Mesothelial cell of epicardium (in vitro differentiated cells): Measurements from ENCODE around the gene NPAS2. TPM values are rescaled to one million over a fixed set of nuclear protein-coding genes. Genes with fewer than 3 reads are reported as not detected.

ENCODE experiments used
- DNase-seq, 2 experiments: peaks; one replicate each; pipeline ENCODE4 v3.0.0; 2021; ENCODE audit warnings: low spot score in 2 of 2; ENCODE audit not compliant: unreplicated experiment in 2 of 2
- H3K27ac Mint-ChIP-seq: 2 replicates; pipeline ENCODE4 v1.8.0; 2021; ENCODE audit warnings: mixed read lengths
- H3K27me3 Mint-ChIP-seq: 2 replicates; pipeline ENCODE4 v1.8.0; 2021; ENCODE audit warnings: low read depth, mixed read lengths
- H3K36me3 Mint-ChIP-seq: 2 replicates; pipeline ENCODE4 v1.8.0; 2021; ENCODE audit warnings: mixed read lengths
- H3K4me1 Mint-ChIP-seq: 2 replicates; pipeline ENCODE4 v1.8.0; 2021; ENCODE audit warnings: mixed read lengths
- H3K4me3 Mint-ChIP-seq: 2 replicates; pipeline ENCODE4 v1.8.0; 2021; ENCODE audit warnings: mild to moderate bottlenecking, moderate library complexity, mixed read lengths
- H3K9me3 Mint-ChIP-seq: 2 replicates; pipeline ENCODE4 v1.8.0; 2021; ENCODE audit warnings: mixed read lengths
- CTCF ChIP-seq: fragments of 200-600 bp; sonication (generic); IDR thresholded peaks from one replicate; pipeline ENCODE4 v1.5.0; 2021; ENCODE audit warnings: antibody characterized with exemption; ENCODE audit not compliant: unreplicated experiment
- total RNA-seq: library from RNA; stranded (reverse); gene quantifications from 3 replicates; pipeline ENCODE4 v1.2.1, GENCODE V29; 2021

Gene NPAS2
- total RNA-seq, 1 donor from 2014 or later = 5.4 TPM

DNA sequence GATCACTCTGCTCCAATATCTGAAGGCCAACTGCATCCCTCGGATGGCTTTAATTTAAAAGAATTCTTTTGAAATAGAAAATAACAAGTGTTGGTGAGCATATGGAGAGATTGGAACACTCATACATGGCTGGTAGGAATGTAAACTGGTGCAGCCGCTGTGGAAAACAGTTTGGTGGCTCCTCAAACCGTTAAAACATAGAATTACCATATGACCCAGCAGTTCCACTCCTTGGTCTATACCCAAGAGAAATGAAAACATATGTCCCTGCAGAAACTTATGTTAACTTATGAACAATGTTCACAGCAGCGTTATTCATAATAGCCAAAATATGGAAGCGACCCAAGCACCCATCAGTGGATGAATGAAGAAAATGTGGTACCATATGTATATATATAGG lies 60.1 kb downstream of the NPAS2 start:
- no peaks in the 10 kb centered on the region for H3K36me3 Mint-ChIP-seq
- peaks cover 27% of the 10 kb centered on the region for H3K4me1 Mint-ChIP-seq

GRCh38 chr2:100880730-100881129 lies 60.8 kb downstream of the NPAS2 start:
- H3K4me1 Mint-ChIP-seq = peaks cover 24% of the 10 kb centered on the region
- no peak for DNase-seq
- H3K4me3 Mint-ChIP-seq = no peak overlapping the region
- H3K27me3 Mint-ChIP-seq = no peaks in the 10 kb centered on the region
- no peak for TF ChIP-seq CTCF
- no peaks in the 10 kb centered on the region for H3K36me3 Mint-ChIP-seq
- H3K27ac Mint-ChIP-seq = no peak overlapping the region
- no peaks in the 10 kb centered on the region for H3K9me3 Mint-ChIP-seq

More for the DNA sequence above, 60.1 kb downstream of the NPAS2 start:
- Mint-ChIP-seq H3K9me3 (no peaks in the 10 kb centered on the region), H3K27ac (no peak overlapping the region), H3K4me3 (no peak overlapping the region), H3K27me3 (no peaks in the 10 kb centered on the region)
- no peak for DNase-seq
- no peak for TF ChIP-seq CTCF

- Mint-ChIP-seq H3K4me3 (no peak overlapping the region), H3K9me3 (no peaks in the 10 kb centered on the region), H3K4me1 (peaks cover 20% of the 10 kb centered on the region), H3K27ac (no peak overlapping the region), H3K27me3 (no peaks in the 10 kb centered on the region), H3K36me3 (no peaks in the 10 kb centered on the region)
- no peak for TF ChIP-seq CTCF
- no peak for DNase-seq
Measured at GRCh38 chr2:100882645-100883613, 63.0 kb downstream of the NPAS2 start.

GRCh38 chr2:100884145-100884621 lies 64.2 kb downstream of the NPAS2 start:
- H3K27ac Mint-ChIP-seq = no peak overlapping the region
- no peak for TF ChIP-seq CTCF

DNA sequence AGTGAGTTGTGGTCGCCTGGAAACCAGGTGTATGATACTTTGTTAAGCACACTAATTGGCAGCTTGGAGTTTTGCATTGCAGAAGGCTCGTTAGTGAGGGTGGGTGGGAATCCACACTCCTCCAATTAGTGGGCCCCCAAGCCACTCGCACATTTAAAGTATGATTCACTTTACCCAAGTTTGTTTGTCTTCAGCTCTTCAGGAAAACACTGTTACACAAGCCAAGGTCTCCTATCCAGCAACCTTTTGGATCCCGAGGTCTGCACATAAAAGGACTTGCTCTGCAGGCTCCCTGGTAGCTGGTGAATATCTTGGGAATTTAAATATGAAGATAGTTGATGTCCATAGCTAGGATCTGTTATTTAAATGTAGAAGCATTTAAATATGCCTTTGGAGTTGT lies 66.1 kb downstream of the NPAS2 start:
- H3K4me1 Mint-ChIP-seq = peaks cover 20% of the 10 kb centered on the region
- no peaks in the 10 kb centered on the region for H3K9me3 Mint-ChIP-seq
- no peak overlapping the region for H3K4me3 Mint-ChIP-seq
- no peak for DNase-seq
- H3K27ac Mint-ChIP-seq = no peak overlapping the region
- TF ChIP-seq CTCF = no peak
- H3K36me3 Mint-ChIP-seq = no peaks in the 10 kb centered on the region
- H3K27me3 Mint-ChIP-seq = no peaks in the 10 kb centered on the region

More at GRCh38 chr2:100884145-100884621, 64.2 kb downstream of the NPAS2 start:
- no peaks in the 10 kb centered on the region for H3K36me3 Mint-ChIP-seq
- DNase-seq = no peak
- H3K27me3 Mint-ChIP-seq = no peaks in the 10 kb centered on the region
- H3K9me3 Mint-ChIP-seq = no peaks in the 10 kb centered on the region
- H3K4me3 Mint-ChIP-seq = no peak overlapping the region
- H3K4me1 Mint-ChIP-seq = peaks cover 20% of the 10 kb centered on the region
